GM21526 (cell line): Measurements from ENCODE around the gene WASHC3.
"Not testable (repeated sequence)": the region's sequence is repeated elsewhere in the genome, so short reads cannot be mapped to it uniquely, and the experiment has no call there.

Experiments used
- ATAC-seq: cut with Tn5 transposase; IDR thresholded peaks from one replicate; pipeline ENCODE4 v1.9.1; 2021; ENCODE audit warnings: moderate library complexity; ENCODE audit not compliant: unreplicated experiment, low FRiP score

WASHC3 gene

GRCh38 chr12:102061560-102062418, at the start of gene WASHC3:
Gene WASHC3, minus strand, starts transcription at chr12:102061991. Its CDS starts 29 bp downstream, at chr12:102061962.
- peak; percentile 92 for ATAC-seq

GRCh38 chr12:102110782-102111181, 49.0 kb upstream of the WASHC3 start:
- no peak for ATAC-seq

GRCh38 chr12:102107970-102108369, 46.2 kb upstream of the WASHC3 start:
- no peak for ATAC-seq

GRCh38 chr12:102106905-102107304, 45.1 kb upstream of the WASHC3 start:
- no peak for ATAC-seq

GRCh38 chr12:102096855-102097254, 35.1 kb upstream of the WASHC3 start:
- no peak for ATAC-seq

GRCh38 chr12:102095677-102096263, 34.0 kb upstream of the WASHC3 start:
- ATAC-seq: no peak

- no peak for ATAC-seq
Observed at GRCh38 chr12:102093319-102093718, 31.5 kb upstream of the WASHC3 start.

GRCh38 chr12:102089228-102089835, 27.5 kb upstream of the WASHC3 start:
- not testable (repeated sequence) for ATAC-seq

GRCh38 chr12:102080842-102081241, 19.1 kb upstream of the WASHC3 start:
- ATAC-seq: no peak

GRCh38 chr12:102072092-102072491, 10.3 kb upstream of the WASHC3 start:
- ATAC-seq: not testable (repeated sequence)

- no peak for ATAC-seq
Observed at GRCh38 chr12:102069707-102070106, 7.9 kb upstream of the WASHC3 start.

GRCh38 chr12:102067574-102068258, 5.9 kb upstream of the WASHC3 start:
- ATAC-seq: no peak

GRCh38 chr12:102064476-102064875, 2.7 kb upstream of the WASHC3 start:
- ATAC-seq: no peak

- no peak for ATAC-seq
Observed at GRCh38 chr12:102063069-102063468, 1.3 kb upstream of the WASHC3 start.

- no peak for ATAC-seq
Observed at GRCh38 chr12:102062419-102062806, 622 bp upstream of the WASHC3 start.

GRCh38 chr12:102061096-102061559, 663 bp downstream of the WASHC3 start:
- ATAC-seq: peak; percentile 24

- ATAC-seq: no peak
Observed at GRCh38 chr12:102059343-102059742, 2.4 kb downstream of the WASHC3 start.

- ATAC-seq: no peak
Observed at GRCh38 chr12:102054345-102054744, 7.4 kb downstream of the WASHC3 start.

- no peak for ATAC-seq
Observed at GRCh38 chr12:102053062-102053349, 8.8 kb downstream of the WASHC3 start.

- no peak for ATAC-seq
Observed at GRCh38 chr12:102052192-102053061, 9.4 kb downstream of the WASHC3 start.
